Activated T-cell treated with anti-CD3 and anti-CD28 coated beads for 24 hours (primary cell): ENCODE measurements around the gene RNF103.

Source experiments
- DNase-seq: peaks from one replicate; pipeline ENCODE4 v3.0.0-alpha.2; 2020; ENCODE audit warnings: low read depth

RNF103 gene

GRCh38 chr2:86566158-86566820 is 57.4 kb downstream of the RNF103 start:
- DNase-seq: no peak

DNA sequence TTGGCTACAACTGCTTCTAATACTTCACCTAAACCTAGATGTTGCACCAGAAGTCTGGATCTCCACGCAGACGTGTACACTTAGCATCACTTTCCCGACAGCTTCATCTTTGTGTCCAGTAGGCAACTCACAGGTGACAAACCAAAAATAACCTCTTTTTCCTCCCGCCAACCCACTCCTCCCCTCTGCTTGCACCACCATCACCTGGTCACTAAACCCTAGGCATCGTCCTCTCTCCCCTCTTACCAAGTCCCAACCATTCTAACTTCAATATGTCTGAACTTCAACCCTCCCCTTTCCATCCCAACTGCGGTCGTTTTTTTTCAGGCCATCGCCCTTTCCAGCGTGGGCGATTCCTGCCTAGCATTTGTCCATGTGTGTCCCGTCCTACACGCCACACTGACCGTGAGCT is 60.0 kb downstream of the RNF103 start:
- no peak for DNase-seq

GRCh38 chr2:86562922-86563649 is 60.6 kb downstream of the RNF103 start, which contains the start of gene CHMP3:
CHMP3 (minus strand) TSS chr2:86563443; CDS start chr2:86563348, 95 bp downstream.
- peak; percentile 96 for DNase-seq

DNA sequence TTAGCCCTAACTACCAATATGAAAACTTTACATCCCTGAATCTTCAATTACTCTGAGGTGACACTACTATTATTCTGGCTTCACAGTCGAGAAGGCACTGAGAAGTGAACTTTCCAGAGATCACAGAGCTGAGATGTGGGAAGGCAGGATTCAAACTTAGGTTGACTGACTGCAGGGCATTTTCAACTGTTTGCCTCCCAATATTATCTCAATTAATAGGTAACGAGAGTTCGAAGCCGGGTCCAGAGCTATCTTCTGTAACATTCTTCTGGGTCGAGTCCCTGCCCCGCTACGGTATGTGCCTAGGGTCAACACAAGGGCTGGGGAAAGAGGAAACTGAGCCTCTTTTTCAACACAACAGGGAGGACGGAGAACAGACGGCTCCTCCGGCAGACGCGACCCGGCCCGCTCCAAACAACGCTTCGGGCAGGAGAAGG is 61.2 kb downstream of the RNF103 start:
- no peak for DNase-seq

DNA sequence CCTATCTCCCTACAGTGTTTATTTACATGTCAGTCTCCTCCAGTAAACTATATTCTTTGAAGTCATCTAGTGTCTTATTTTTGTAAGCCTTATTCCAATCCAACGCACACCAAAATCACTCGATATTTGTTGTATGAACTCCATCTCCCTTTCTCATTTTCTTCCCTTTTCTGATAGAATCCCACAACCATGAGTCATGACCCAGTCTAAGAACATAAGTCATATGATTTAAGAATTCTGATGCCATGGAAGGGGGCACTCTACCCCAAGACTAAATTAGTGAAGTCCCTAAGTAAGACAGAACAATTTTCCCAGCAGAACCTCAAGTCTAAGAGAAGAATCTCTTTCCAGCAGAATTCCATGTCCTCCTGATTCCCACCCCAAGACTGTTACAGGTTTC is 65.8 kb downstream of the RNF103 start:
- DNase-seq: no peak

GRCh38 chr2:86556508-86556907 is 67.2 kb downstream of the RNF103 start:
- no peak for DNase-seq
